ENCODE data around the gene SYT17.

GRCh38 chr16:19315889-19316433, 147.9 kb downstream of the SYT17 start:
- TF ChIP-seq CTCF (IDR thresholded peaks at IDR 0.05) (no peak), POLR2A (IDR thresholded peaks at IDR 0.05) (no peak)

All from adrenal gland (tissue), 5 donors.